ENCODE results near the gene MBNL1.

MBNL1 gene

DNA sequence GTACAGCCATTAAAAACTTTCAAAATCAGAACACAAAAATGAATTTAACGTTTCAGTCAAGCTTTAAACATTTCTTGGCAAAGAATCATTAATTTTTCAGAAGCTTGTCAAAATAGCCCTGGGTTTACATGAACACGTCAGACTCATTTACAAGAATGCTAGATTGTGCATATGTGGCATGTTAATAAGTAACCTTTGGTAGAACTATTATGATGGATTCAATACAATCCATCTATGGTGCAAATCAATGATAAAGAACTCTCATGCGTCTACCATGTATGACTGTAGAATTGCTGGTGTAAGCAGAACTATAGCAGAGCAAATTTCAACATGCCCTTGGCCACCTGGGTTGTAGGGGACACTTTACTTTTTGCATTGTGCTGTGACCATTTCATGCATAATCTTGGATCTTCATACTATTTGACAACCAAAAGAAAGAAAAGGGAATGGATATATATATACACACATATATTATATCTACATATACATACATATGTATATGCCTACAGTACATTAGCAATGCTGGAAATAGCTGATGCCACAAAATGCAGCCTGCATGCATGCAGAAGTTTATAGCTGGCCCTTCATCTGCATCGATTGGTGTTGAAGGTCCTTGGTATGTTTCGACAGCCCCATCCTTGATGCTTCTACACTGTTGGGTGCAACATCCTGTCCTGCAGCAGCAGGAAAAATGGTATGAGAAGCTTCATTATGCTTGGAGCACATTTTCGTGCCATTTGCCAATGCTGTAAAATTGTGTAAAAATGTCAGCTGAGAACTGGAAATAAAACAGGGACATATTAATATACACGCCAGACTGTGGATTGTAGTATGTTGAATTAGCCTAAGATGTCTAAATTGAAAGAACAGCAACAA lies 189.0 kb downstream of the MBNL1 start:
- no peak for TF ChIP-seq CTCF (IDR thresholded peaks at IDR 0.05)

GRCh38 chr3:152458376-152459117 lies 189.8 kb downstream of the MBNL1 start:
- no peak for TF ChIP-seq CTCF (IDR thresholded peaks at IDR 0.05)

DNA sequence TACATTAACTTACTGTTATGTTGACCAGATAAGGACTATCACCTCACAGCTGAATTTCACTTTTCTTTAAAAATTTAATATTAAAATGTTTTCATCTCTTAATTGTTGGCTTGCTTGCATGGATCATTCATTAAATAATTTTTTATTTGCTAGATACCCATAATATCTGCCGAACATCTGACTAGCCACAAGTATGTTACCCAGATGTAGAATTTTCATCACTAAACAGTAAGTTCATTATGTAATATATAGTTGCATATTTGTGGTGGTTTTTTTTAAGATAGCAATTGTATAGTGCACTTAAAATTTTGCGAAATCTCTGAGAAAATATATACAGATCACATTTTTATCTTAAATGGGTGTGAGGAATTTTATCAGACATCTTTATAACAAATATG lies 190.4 kb downstream of the MBNL1 start:
- TF ChIP-seq CTCF (IDR thresholded peaks at IDR 0.05), result no peak

DNA sequence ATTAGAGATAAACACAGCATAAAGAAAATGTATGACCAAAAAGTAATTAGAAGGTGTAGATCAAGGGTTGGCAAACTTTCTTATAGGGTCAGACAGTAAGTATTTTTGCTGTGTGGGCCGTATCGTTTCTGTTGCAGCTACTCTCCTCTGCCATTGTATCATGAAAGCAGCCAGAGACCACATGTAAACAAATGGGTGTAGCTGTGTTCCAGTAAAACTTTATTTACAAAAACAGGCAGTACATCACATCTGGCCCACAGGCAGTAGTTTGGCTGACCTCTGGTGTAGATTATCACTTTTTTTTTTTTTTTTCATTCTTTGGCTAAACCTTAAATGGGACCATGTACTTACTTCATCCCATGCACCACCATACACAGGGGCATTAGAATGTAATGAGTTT lies 190.8 kb downstream of the MBNL1 start:
- TF ChIP-seq CTCF (IDR thresholded peaks at IDR 0.05), result no peak

- no peak for TF ChIP-seq CTCF (IDR thresholded peaks at IDR 0.05)
These were observed 192.2 kb downstream of the MBNL1 start for GRCh38 chr3:152460936-152461335.

DNA sequence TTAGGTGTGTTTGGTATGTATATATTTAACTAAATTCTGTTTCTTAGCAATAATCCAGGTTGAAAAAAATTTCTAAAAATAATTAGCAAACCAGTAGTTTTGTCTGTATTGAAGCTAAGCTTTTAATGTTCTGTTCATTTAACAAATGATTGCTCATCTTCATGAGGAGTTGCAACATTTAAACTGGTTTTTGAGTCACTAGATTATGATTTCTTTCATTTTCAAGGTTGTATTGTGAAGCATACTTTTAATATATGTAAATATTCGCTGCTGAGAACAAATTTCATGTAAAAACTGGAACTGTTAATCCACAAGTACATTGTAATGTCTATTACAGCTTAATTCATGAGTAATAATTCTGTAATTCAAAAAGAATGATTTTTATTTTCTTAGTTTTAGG lies 192.7 kb downstream of the MBNL1 start:
- no peak for TF ChIP-seq CTCF (IDR thresholded peaks at IDR 0.05)

GRCh38 chr3:152466784-152467183 lies 198.1 kb downstream of the MBNL1 start:
- peak; percentile 73 for TF ChIP-seq CTCF (IDR thresholded peaks at IDR 0.05)

Measured in LNCAP (cell line).